NB4 (cell line): ENCODE data around the gene MCAM.
A peak's percentile ranks its signal among the peaks of the same experiment; 100 is the strongest.

Source experiments
- DNase-seq: peaks from one replicate; pipeline ENCODE4 v3.0.0; 2010; ENCODE audit warnings: low read depth
- H3K4me3 ChIP-seq: one replicate; pipeline ENCODE4 v1.5.1; 2011; ENCODE audit warnings: mild to moderate bottlenecking, low read depth, low read length, moderate library complexity
- CTCF ChIP-seq: IDR thresholded peaks from one replicate; pipeline ENCODE4 v1.5.1; 2012; ENCODE audit warnings: low read depth, low read length
- MYC ChIP-seq: IDR thresholded peaks from 2 replicates; pipeline ENCODE4 v1.6.1; 2011; ENCODE audit warnings: low read depth, low read length
- POLR2A ChIP-seq: IDR thresholded peaks from 2 replicates; pipeline ENCODE4 v1.6.1; 2011; ENCODE audit warnings: mild to moderate bottlenecking; ENCODE audit not compliant: insufficient read length; ENCODE audit errors: extremely low read depth
- TF ChIP-seq, protein P1 (sequence below): IDR thresholded peaks from 2 replicates; pipeline ENCODE4 v1.6.1; 2011; ENCODE audit warnings: low read depth, low read length

The MCAM gene

DNA sequence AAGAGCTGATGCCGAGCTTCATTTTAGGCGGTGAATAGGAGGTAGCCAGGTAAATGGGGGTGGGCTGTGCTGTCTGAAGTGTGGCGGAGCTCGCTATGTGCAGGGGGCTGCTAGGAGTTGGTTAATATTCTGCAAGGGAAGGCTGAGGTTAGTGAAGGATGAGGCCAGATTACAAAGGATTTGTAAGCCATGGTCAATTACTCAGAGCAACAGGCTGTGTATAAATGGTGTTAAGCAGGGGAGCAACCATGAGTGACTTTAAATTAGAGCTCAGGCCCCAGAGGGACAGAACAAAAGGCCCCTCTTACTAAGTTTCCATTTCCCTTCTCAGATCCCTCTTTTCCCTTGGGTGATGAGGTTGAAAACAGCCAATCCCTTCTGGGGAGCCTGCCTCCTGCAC is 7.3 kb upstream of the MCAM start:
- no peak for TF ChIP-seq CTCF
- TF ChIP-seq, protein P1, sequence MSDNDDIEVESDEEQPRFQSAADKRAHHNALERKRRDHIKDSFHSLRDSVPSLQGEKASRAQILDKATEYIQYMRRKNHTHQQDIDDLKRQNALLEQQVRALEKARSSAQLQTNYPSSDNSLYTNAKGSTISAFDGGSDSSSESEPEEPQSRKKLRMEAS, result no peak
- no peak for TF ChIP-seq POLR2A
- no peak for TF ChIP-seq MYC

DNA sequence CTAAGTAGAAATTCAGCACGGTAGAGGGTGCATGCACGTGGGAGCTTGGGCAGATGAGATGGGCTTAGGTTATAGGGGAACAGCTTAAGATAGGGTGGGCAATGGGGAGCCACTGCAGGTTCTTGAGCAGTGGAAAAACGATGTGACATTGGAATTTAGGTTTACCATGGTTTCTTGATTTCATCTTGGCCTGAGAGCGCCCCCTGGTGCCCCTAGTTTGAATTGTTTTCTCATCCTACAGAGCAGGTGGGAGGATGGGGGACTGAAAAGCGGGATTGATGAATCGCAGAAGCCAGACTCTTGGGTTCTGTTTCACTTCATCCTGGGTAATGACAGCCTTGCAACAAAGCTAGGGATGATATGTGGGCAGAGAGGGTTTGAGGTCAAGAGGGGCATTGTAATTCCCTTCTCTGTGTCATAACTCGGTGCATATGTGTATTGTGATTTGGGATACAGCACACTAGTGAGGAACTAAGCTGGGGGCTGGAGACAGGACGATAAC is 6.7 kb upstream of the MCAM start:
- no peak overlapping the region for H3K4me3 ChIP-seq
- TF ChIP-seq, protein P1, result peak; percentile 54
- TF ChIP-seq MYC (peak; percentile 48; the same call in 1 of the 2 replicates), CTCF (peak; percentile 75), POLR2A (no peak)
- peak; percentile 79 for DNase-seq

More for the DNA sequence above, 7.3 kb upstream of the MCAM start:
- H3K4me3 ChIP-seq, result no peak overlapping the region
- DNase-seq, result no peak

GRCh38 chr11:119322921-119323531 is 6.1 kb upstream of the MCAM start:
- TF ChIP-seq CTCF (no peak), POLR2A (no peak), MYC (no peak)
- TF ChIP-seq, protein P1, result no peak
- H3K4me3 ChIP-seq, result no peak overlapping the region
- no peak for DNase-seq

- DNase-seq, result peak; percentile 37
- H3K4me3 ChIP-seq, result no peak overlapping the region
- TF ChIP-seq CTCF, result peak; percentile 7
- TF ChIP-seq POLR2A, result no peak
- TF ChIP-seq, protein P1, result no peak
These were observed 5.4 kb upstream of the MCAM start for GRCh38 chr11:119322360-119322739.

DNA sequence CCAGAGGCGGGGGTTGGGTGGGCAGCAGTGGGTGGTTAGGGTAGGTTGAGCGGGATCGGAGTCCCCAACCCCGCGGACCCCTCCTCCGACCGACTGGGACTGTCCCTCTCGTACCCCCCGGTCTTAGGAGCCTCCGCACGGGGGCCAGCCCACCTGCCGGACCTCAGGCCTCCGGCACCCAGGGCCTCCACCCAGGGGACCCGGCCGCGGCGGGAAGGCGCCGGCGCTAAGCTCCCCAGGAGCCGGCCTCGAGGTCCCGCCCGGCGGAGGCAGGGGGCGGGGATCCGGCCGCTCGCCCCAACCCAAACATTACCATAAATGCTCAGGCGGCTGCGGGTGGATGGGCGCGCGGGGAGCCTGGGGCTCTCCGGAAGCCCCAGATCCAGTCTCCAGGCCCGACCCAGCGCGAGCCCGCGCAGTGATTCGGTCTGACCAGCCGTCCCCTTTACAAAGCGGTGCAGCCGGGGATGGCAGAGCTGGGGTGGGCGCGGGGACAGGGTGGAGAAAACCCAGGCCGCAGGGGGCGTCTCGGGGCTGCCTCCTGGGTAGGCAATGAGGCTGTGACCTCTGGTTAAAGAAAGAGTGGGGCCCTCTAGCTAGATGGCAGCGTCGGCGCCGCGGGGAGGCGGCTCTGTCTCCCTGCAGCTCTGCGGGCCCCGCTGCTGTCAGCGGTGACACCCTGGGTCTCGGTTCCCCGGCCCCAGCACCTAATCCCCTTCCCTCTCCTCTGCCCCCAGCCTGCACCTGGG is 4.0 kb upstream of the MCAM start:
- peak; percentile 70 for DNase-seq
- H3K4me3 ChIP-seq, result peak overlapping the region; percentile 40
- TF ChIP-seq POLR2A (peak; percentile 51), CTCF (no peak)
